Measurements from ENCODE around the gene DACH1.

DNA sequence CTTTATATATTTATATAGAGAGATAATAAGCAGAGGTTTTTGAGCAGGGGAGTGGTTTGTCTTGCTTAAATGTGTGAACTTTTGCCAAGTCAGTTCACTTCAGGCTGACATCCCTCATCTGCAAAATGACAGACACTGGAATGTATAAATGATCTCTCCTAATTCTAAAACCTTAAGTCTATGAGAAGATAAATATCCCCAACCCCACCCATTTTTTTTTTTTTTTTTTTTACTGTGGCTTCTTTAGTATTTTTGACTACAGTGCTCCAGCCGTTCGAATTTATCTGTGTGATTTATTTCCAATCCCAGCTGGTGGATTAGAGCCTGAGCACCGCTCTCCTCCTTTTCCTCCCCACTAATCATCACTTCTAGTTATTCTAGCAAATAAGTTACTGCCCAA, 234.8 kb downstream of the DACH1 start:
- TF ChIP-seq GLIS3 (CRISPR knock-in tag; IDR thresholded peaks at IDR 0.05) (no peak), PATZ1 (CRISPR knock-in tag; IDR thresholded peaks at IDR 0.05; ENCODE audit: borderline replicate concordance) (no peak), CSRNP3 (CRISPR knock-in tag; IDR thresholded peaks at IDR 0.05) (no peak), ZNF70 (CRISPR knock-in tag; IDR thresholded peaks at IDR 0.05) (no peak), RARB (CRISPR knock-in tag; IDR thresholded peaks at IDR 0.05) (no peak), ZFP3 (CRISPR knock-in tag; IDR thresholded peaks at IDR 0.05) (no peak), ZNF8 (CRISPR knock-in tag; IDR thresholded peaks at IDR 0.05) (no peak)

All from SK-N-SH treated with all-trans-retinoic acid at 6 μM for 48 hours (cell line).